ENCODE results near the gene MAG. TPM values are rescaled to one million over a fixed set of nuclear protein-coding genes. Genes with fewer than 3 reads are reported as not detected.

MAG gene
- total RNA-seq, 1 experiment from 2014 or later, result 0.17 TPM

- Histone ChIP-seq H3K4me1 (ENCODE audit: control insufficient read depth in 1 of 2, insufficient read depth in 2 of 2, low read length in 2 of 2) (peaks cover 3 to 9% of the 10 kb centered on the region in 2 experiments; a peak in 3 of 4 replicates), H2AFZ (ENCODE audit: low read depth, low read length, poor library complexity, severe bottlenecking) (no peak overlapping the region), H3K9me3 (ENCODE audit: control insufficient read depth in 1 of 2, insufficient read depth in 1 of 2, low read depth in 1 of 2, low read length in 2 of 2) (no peaks in the 10 kb centered on the region), H3K9me2 (ENCODE audit: insufficient read depth) (no peaks in the 10 kb centered on the region), H3K27ac (ENCODE audit: low read depth, low read length) (no peak overlapping the region), H3K27me3 (ENCODE audit: insufficient read depth, low read length) (no peaks in the 10 kb centered on the region), H3K36me3 (ENCODE audit: control insufficient read depth in 1 of 2, insufficient read depth in 2 of 2, low read length in 2 of 2) (peaks cover 14% of the 10 kb centered on the region in 2 experiments; a peak in 3 of 4 replicates), H3K9ac (ENCODE audit: low read length) (no peak overlapping the region), H3K79me2 (ENCODE audit: insufficient read depth, low read length) (peaks cover 5% of the 10 kb centered on the region; the same call in 1 of the 2 replicates), H3K4me3 (replicated peaks in 1 of 2; ENCODE audit: low read depth in 1 of 2, low read length in 2 of 2) (no peak overlapping the region), H3K4me2 (ENCODE audit: low read length) (no peak overlapping the region), H4K20me1 (ENCODE audit: insufficient read depth) (no peaks in the 10 kb centered on the region)
- TF ChIP-seq EGR1 (IDR thresholded peaks at IDR 0.05; ENCODE audit: low read depth) (no peak), POLR2AphosphoS5 (IDR thresholded peaks at IDR 0.05; ENCODE audit: low read depth, low read length) (no peak), EZH2 (IDR thresholded peaks at IDR 0.05) (no peak), SRF (IDR thresholded peaks at IDR 0.05; ENCODE audit: low read depth) (no peak), SIN3A (IDR thresholded peaks at IDR 0.05; ENCODE audit: low read depth) (no peak)
- RAD21 ChIA-PET (ENCODE audit: low non-redundant PET in 1 of 2, low total read pairs in 2 of 2, uncharacterized antibody in 2 of 2, unreplicated experiment in 2 of 2), result no interaction called here
- CTCF ChIA-PET, result no interaction called here
- BruUV-seq (replicated peaks), result no TSS peak
- intact Hi-C loops (cut with micrococcal nuclease), result no loop called here
- POLR2A ChIA-PET, result no interaction called here
- ATAC-seq (no peak), DNase-seq (ENCODE audit: low read depth, low spot score) (no peak)
Observed at GRCh38 chr19:35272954-35273649, 18.9 kb upstream of the MAG start.

- H3K9ac ChIP-seq (ENCODE audit: low read length), result no peak overlapping the region
- no TSS peak for BruUV-seq (replicated peaks)
- ChIA-PET CTCF (no interaction called here), RAD21 (ENCODE audit: low non-redundant PET in 1 of 2, low total read pairs in 2 of 2, uncharacterized antibody in 2 of 2, unreplicated experiment in 2 of 2) (no interaction called here), POLR2A (no interaction called here)
- no peak overlapping the region for H3K27ac ChIP-seq (ENCODE audit: low read depth, low read length)
- no peaks in the 10 kb centered on the region for H4K20me1 ChIP-seq (ENCODE audit: insufficient read depth)
- peaks cover 5% of the 10 kb centered on the region; the same call in 1 of the 2 replicates for H3K79me2 ChIP-seq (ENCODE audit: insufficient read depth, low read length)
- intact Hi-C loops (cut with micrococcal nuclease), result no loop called here
- H3K27me3 ChIP-seq (ENCODE audit: insufficient read depth, low read length), result no peaks in the 10 kb centered on the region
- no peak overlapping the region for H3K4me3 ChIP-seq (replicated peaks in 1 of 2; ENCODE audit: low read depth in 1 of 2, low read length in 2 of 2)
- DNase-seq (ENCODE audit: low read depth, low spot score) (no peak), ATAC-seq (no peak)
- peaks cover 14% of the 10 kb centered on the region in 2 experiments; a peak in 3 of 4 replicates for H3K36me3 ChIP-seq (ENCODE audit: control insufficient read depth in 1 of 2, insufficient read depth in 2 of 2, low read length in 2 of 2)
- H3K9me2 ChIP-seq (ENCODE audit: insufficient read depth), result no peaks in the 10 kb centered on the region
- H2AFZ ChIP-seq (ENCODE audit: low read depth, low read length, poor library complexity, severe bottlenecking), result no peak overlapping the region
- H3K9me3 ChIP-seq (ENCODE audit: control insufficient read depth in 1 of 2, insufficient read depth in 1 of 2, low read depth in 1 of 2, low read length in 2 of 2), result no peaks in the 10 kb centered on the region
- no peak overlapping the region for H3K4me2 ChIP-seq (ENCODE audit: low read length)
- peaks cover 3 to 9% of the 10 kb centered on the region in 2 experiments; a peak in 3 of 4 replicates for H3K4me1 ChIP-seq (ENCODE audit: control insufficient read depth in 1 of 2, insufficient read depth in 2 of 2, low read length in 2 of 2)
- TF ChIP-seq EGR1 (IDR thresholded peaks at IDR 0.05; ENCODE audit: low read depth), result no peak
- no peak for TF ChIP-seq ZBTB33 (IDR thresholded peaks at IDR 0.05; ENCODE audit: extremely low read depth, insufficient replicate concordance, low read length)
- no peak for TF ChIP-seq TCF7L2 (IDR thresholded peaks at IDR 0.05; ENCODE audit: borderline replicate concordance, extremely low read depth, insufficient read depth, insufficient read length)
- TF ChIP-seq CEBPB (IDR thresholded peaks at IDR 0.05; ENCODE audit: low read depth), result no peak
- TF ChIP-seq SP1 (IDR thresholded peaks at IDR 0.05; ENCODE audit: low read depth), result no peak
- no peak for TF ChIP-seq MAX (IDR thresholded peaks at IDR 0.05)
- TF ChIP-seq POLR2A (IDR thresholded peaks at IDR 0.05; ENCODE audit: borderline replicate concordance, extremely low read depth, insufficient read depth, insufficient read length), result no peak
- TF ChIP-seq FOSL1 (IDR thresholded peaks at IDR 0.05; ENCODE audit: low read depth), result no peak
- no peak for TF ChIP-seq POLR2AphosphoS5 (IDR thresholded peaks at IDR 0.05; ENCODE audit: low read depth, low read length)
- no peak for TF ChIP-seq CTCF (IDR thresholded peaks at IDR 0.05 in 2 of 3, conservative IDR thresholded peaks at IDR 0.05 in 1 of 3; ENCODE audit: borderline replicate concordance in 1 of 3, insufficient read depth in 1 of 3, low read depth in 2 of 3, low read length in 2 of 3)
- TF ChIP-seq SIN3A (IDR thresholded peaks at IDR 0.05; ENCODE audit: low read depth), result no peak
- TF ChIP-seq ELF1 (IDR thresholded peaks at IDR 0.05; ENCODE audit: borderline replicate concordance, low read depth), result no peak
- no peak for TF ChIP-seq ZFX (IDR thresholded peaks at IDR 0.05)
- no peak for TF ChIP-seq YY1 (IDR thresholded peaks at IDR 0.05; ENCODE audit: extremely low read depth, insufficient replicate concordance, low read depth, low read length)
Observed at GRCh38 chr19:35273686-35274259, 18.2 kb upstream of the MAG start.

All from HCT116 (cell line).